Osteoblast (primary cell): ENCODE results near the gene ZIM2. TPM values are rescaled to one million over a fixed set of nuclear protein-coding genes. Genes with fewer than 3 reads are reported as not detected.

ENCODE experiments used
- DNase-seq: peaks from one replicate; pipeline ENCODE4 v3.0.0; 2011; ENCODE audit warnings: low spot score, mixed read lengths; ENCODE audit not compliant: insufficient read length; ENCODE audit errors: missing footprints
- H2AFZ ChIP-seq: 2 replicates; pipeline ENCODE4 v1.6.0; 2011; ENCODE audit warnings: mild to moderate bottlenecking, low read length
- H3K27ac ChIP-seq: 2 replicates; pipeline ENCODE4 v1.5.1; 2011; ENCODE audit warnings: mild to moderate bottlenecking, low read depth, low read length, moderate library complexity
- H3K27me3 ChIP-seq: 2 replicates; pipeline ENCODE4 v1.6.0; 2012; ENCODE audit warnings: mild to moderate bottlenecking, control low read depth, inconsistent platforms, low read length, moderate library complexity; ENCODE audit not compliant: insufficient read depth
- H3K36me3 ChIP-seq: 2 replicates; pipeline ENCODE4 v1.5.1; 2011; ENCODE audit warnings: mild to moderate bottlenecking, low read length, control low read depth, moderate library complexity; ENCODE audit not compliant: insufficient read depth
- H3K4me1 ChIP-seq: 2 replicates; pipeline ENCODE4 v1.5.1; 2011; ENCODE audit warnings: mild to moderate bottlenecking, low read length, control low read depth, moderate library complexity; ENCODE audit not compliant: insufficient read depth
- H3K4me2 ChIP-seq: 2 replicates; pipeline ENCODE4 v1.6.0; 2011; ENCODE audit warnings: mild to moderate bottlenecking, low read length; ENCODE audit not compliant: insufficient read depth
- H3K4me3 ChIP-seq: fragments of 200-600 bp; sonication (generic); 3 replicates; pipeline ENCODE4 v1.5.1; 2012; ENCODE audit warnings: mild to moderate bottlenecking, low read length, inconsistent platforms; ENCODE audit not compliant: insufficient read depth
- H3K79me2 ChIP-seq: 2 replicates; pipeline ENCODE4 v1.6.0; 2012; ENCODE audit warnings: mild to moderate bottlenecking, low read length, control low read depth, inconsistent platforms; ENCODE audit not compliant: insufficient read depth
- H3K9me3 ChIP-seq: 2 replicates; pipeline ENCODE4 v1.5.1; 2011; ENCODE audit warnings: low read depth, low read length, control low read depth
- H4K20me1 ChIP-seq: 2 replicates; pipeline ENCODE4 v1.6.0; 2012; ENCODE audit warnings: mild to moderate bottlenecking, low read length, control low read depth; ENCODE audit not compliant: insufficient read depth
- CTCF ChIP-seq: IDR thresholded peaks from 2 replicates; pipeline ENCODE4 v1.5.1; 2011; ENCODE audit warnings: mild to moderate bottlenecking, low read depth, low read length, moderate library complexity; ENCODE audit errors: extremely low read depth
- total RNA-seq: library from RNA; depleted of rRNA; stranded (reverse); fragments of >200 nt; gene quantifications from 2 replicates; pipeline ENCODE4 v1.2.3, GENCODE V29; 2012

The ZIM2 gene
- total RNA-seq, 1 donor: not detected

GRCh38 chr19:56821675-56822074 lies 18.9 kb downstream of the ZIM2 start:
- Histone ChIP-seq H3K4me1 (no peaks in the 10 kb centered on the region), H3K9me3 (peaks cover 3% of the 10 kb centered on the region), H3K36me3 (no peaks in the 10 kb centered on the region), H2AFZ (no peak overlapping the region), H3K79me2 (no peaks in the 10 kb centered on the region), H4K20me1 (no peaks in the 10 kb centered on the region), H3K4me2 (no peak overlapping the region), H3K4me3 (no peak overlapping the region), H3K27me3 (no peaks in the 10 kb centered on the region), H3K27ac (no peak overlapping the region)
- DNase-seq: no peak
- TF ChIP-seq CTCF: no peak

DNA sequence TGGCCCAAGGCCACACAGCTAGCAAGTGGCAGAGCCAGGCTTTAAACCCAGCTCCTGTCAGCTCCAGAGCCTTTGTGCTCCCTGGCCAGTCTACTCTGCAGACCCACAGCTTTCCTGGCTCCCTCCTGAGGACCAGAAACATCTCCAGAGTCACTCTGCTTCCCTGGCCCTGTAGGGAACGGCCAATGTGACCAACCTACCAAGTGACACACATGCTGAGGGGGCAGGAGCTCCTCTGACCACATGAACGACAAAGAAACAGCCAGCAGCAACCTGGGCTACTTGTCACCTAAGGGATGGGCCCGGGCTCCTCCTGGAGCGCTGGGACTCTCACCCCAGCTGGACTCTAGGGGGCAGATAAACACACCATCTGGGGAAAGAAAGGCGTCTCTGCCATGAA lies 19.3 kb downstream of the ZIM2 start:
- Histone ChIP-seq H3K27ac (no peak overlapping the region), H3K36me3 (no peaks in the 10 kb centered on the region), H3K27me3 (no peaks in the 10 kb centered on the region), H3K4me2 (no peak overlapping the region), H3K9me3 (peaks cover 4% of the 10 kb centered on the region), H3K79me2 (no peaks in the 10 kb centered on the region), H3K4me1 (no peaks in the 10 kb centered on the region), H2AFZ (no peak overlapping the region), H3K4me3 (no peak overlapping the region), H4K20me1 (no peaks in the 10 kb centered on the region)
- TF ChIP-seq CTCF: no peak
- no peak for DNase-seq

DNA sequence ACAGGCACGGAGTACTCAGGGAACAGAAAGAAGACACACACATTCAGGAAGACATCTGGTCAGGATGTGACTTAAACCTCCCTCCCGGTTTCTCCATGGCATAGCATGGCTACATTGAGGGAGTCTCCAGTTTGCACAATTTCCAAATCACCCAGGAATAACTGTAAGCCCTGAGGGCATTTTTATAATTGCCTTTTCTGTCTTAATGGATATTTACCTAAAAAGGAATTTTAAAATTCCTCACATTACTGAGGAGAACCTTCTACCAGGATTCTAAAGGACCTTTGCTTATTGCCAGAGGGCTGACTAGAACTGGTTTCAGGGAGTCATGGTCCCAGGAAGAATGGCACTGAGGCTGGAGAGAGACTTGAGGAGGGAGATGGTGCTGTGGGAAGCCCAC lies 21.4 kb downstream of the ZIM2 start:
- Histone ChIP-seq H3K4me3 (no peak overlapping the region), H2AFZ (no peak overlapping the region), H3K27me3 (no peaks in the 10 kb centered on the region), H3K36me3 (no peaks in the 10 kb centered on the region), H3K9me3 (peaks cover 4% of the 10 kb centered on the region), H4K20me1 (no peaks in the 10 kb centered on the region), H3K27ac (no peak overlapping the region), H3K4me1 (no peaks in the 10 kb centered on the region), H3K4me2 (no peak overlapping the region), H3K79me2 (no peaks in the 10 kb centered on the region)
- no peak for DNase-seq
- TF ChIP-seq CTCF: no peak

- DNase-seq: no peak
- no peak for TF ChIP-seq CTCF
- H3K79me2 ChIP-seq: no peaks in the 10 kb centered on the region
- peaks cover 4% of the 10 kb centered on the region for H3K9me3 ChIP-seq
- no peaks in the 10 kb centered on the region for H4K20me1 ChIP-seq
- H3K36me3 ChIP-seq: no peaks in the 10 kb centered on the region
- H2AFZ ChIP-seq: no peak overlapping the region
- no peak overlapping the region for H3K27ac ChIP-seq
- H3K4me3 ChIP-seq: no peak overlapping the region
- no peaks in the 10 kb centered on the region for H3K4me1 ChIP-seq
- no peak overlapping the region for H3K4me2 ChIP-seq
- H3K27me3 ChIP-seq: no peaks in the 10 kb centered on the region
Measured at GRCh38 chr19:56814656-56815055, 25.9 kb downstream of the ZIM2 start.
